WTC11 (cell line): ENCODE data around the gene SELENOF. TPM values are rescaled to one million over a fixed set of nuclear protein-coding genes. Genes with fewer than 3 reads are reported as not detected.

Experiments
- ATAC-seq: fragments of 200-7000 bp; cut with Tn5 transposase; 2 replicates; pipeline ENCODE4 v1.10.0; 2021; ENCODE audit warnings: mild to moderate bottlenecking, moderate library complexity
- CTCF ChIA-PET: fragments of 300-600 bp; sonication (Branson Sonifier 250); formaldehyde crosslinking; loops from one replicate; lab custom pipeline; 2021; ENCODE audit warnings: antibody characterized with exemption; lab: Charles Lee
- POLR2A ChIA-PET: fragments of 350-600 bp; sonication (Branson Sonifier 250); formaldehyde crosslinking; loops from one replicate; lab custom pipeline; 2021; ENCODE audit warnings: antibody characterized with exemption; lab: Charles Lee
- DNase-seq: peaks from one replicate; pipeline ENCODE4 v3.0.0; 2021; ENCODE audit warnings: low spot score
- H3K27ac Mint-ChIP-seq: 2 replicates; pipeline ENCODE4 v1.8.0; 2021; ENCODE audit warnings: mixed read lengths
- H3K27me3 Mint-ChIP-seq: 2 replicates; pipeline ENCODE4 v1.8.0; 2021; ENCODE audit warnings: low read depth, mild to moderate bottlenecking, moderate library complexity, mixed read lengths
- H3K36me3 Mint-ChIP-seq: 2 replicates; pipeline ENCODE4 v1.8.0; 2021; ENCODE audit warnings: mixed read lengths
- H3K4me1 Mint-ChIP-seq: 2 replicates; pipeline ENCODE4 v1.8.0; 2022; ENCODE audit warnings: mixed read lengths
- H3K4me3 Mint-ChIP-seq: 2 replicates; pipeline ENCODE4 v1.8.0; 2021; ENCODE audit warnings: mild to moderate bottlenecking, moderate library complexity, mixed read lengths
- H3K9me3 Mint-ChIP-seq: 2 replicates; pipeline ENCODE4 v1.8.0; 2021; ENCODE audit warnings: mixed read lengths
- ATF1 ChIP-seq: sonication (generic); formaldehyde crosslinking; IDR thresholded peaks from 2 replicates; pipeline ENCODE4 v1.8.1; 2023; ENCODE audit warnings: mild to moderate bottlenecking, moderate library complexity, missing genetic modification reagents
- ESRRA ChIP-seq: sonication (generic); formaldehyde crosslinking; IDR thresholded peaks from 2 replicates; pipeline ENCODE4 v1.8.1; 2022; ENCODE audit warnings: mild to moderate bottlenecking, missing genetic modification reagents, borderline replicate concordance
- ETV6 ChIP-seq: sonication (generic); formaldehyde crosslinking; IDR thresholded peaks from 2 replicates; pipeline ENCODE4 v1.8.1; 2022; ENCODE audit warnings: mild to moderate bottlenecking, missing genetic modification reagents
- FOXP1 ChIP-seq: sonication (generic); formaldehyde crosslinking; IDR thresholded peaks from 2 replicates; pipeline ENCODE4 v1.8.0; 2022; ENCODE audit warnings: missing genetic modification reagents, mild to moderate bottlenecking, moderate library complexity, borderline replicate concordance
- GABPB1 ChIP-seq: sonication (generic); formaldehyde crosslinking; IDR thresholded peaks from 2 replicates; pipeline ENCODE4 v1.8.1; 2023; ENCODE audit warnings: mild to moderate bottlenecking, missing genetic modification reagents
- IRF2 ChIP-seq: sonication (generic); formaldehyde crosslinking; IDR thresholded peaks from 2 replicates; pipeline ENCODE4 v1.8.0; 2022; ENCODE audit warnings: low read depth, missing genetic modification reagents, borderline replicate concordance
- KAT7 ChIP-seq: sonication (generic); formaldehyde crosslinking; IDR thresholded peaks from 2 replicates; pipeline ENCODE4 v1.8.1; 2023; ENCODE audit warnings: missing genetic modification reagents, mild to moderate bottlenecking, borderline replicate concordance
- PRRX2 ChIP-seq: fragments of 250-450 bp; sonication (Bioruptor Pico); IDR thresholded peaks from 2 replicates; pipeline ENCODE4 v1.8.0; 2021; ENCODE audit warnings: mild to moderate bottlenecking
- SOX15 ChIP-seq: fragments of 250-450 bp; sonication (Bioruptor Pico); IDR thresholded peaks from 2 replicates; pipeline ENCODE4 v1.9.0; 2021; ENCODE audit warnings: mild to moderate bottlenecking
- ZNF121 ChIP-seq: sonication (generic); formaldehyde crosslinking; IDR thresholded peaks from 2 replicates; pipeline ENCODE4 v1.8.0; 2023; ENCODE audit warnings: missing genetic modification reagents
- ZNF263 ChIP-seq: sonication (generic); formaldehyde crosslinking; IDR thresholded peaks from 2 replicates; pipeline ENCODE4 v1.8.1; 2022; ENCODE audit warnings: low read depth, mild to moderate bottlenecking, moderate library complexity, missing genetic modification reagents
- ZNF396 ChIP-seq: fragments of 250-450 bp; sonication (Bioruptor Pico); IDR thresholded peaks from 2 replicates; pipeline ENCODE4 v1.8.0; 2021; ENCODE audit warnings: mild to moderate bottlenecking, moderate library complexity, borderline replicate concordance
- total RNA-seq: library from RNA; stranded (reverse); gene quantifications from 3 replicates; pipeline ENCODE4 v1.2.3, GENCODE V29; 2021
- TF ChIP-seq, protein P1 (sequence below): fragments of 250-450 bp; sonication (Bioruptor Pico); IDR thresholded peaks from 2 replicates; pipeline ENCODE4 v1.9.0; 2021; ENCODE audit warnings: mild to moderate bottlenecking, borderline replicate concordance
- TF ChIP-seq, protein P2 (sequence below): sonication (generic); formaldehyde crosslinking; IDR thresholded peaks from 2 replicates; pipeline ENCODE4 v1.8.0; 2022; ENCODE audit warnings: mild to moderate bottlenecking, missing genetic modification reagents
- TF ChIP-seq, protein P3 (sequence below): sonication (generic); formaldehyde crosslinking; IDR thresholded peaks from 2 replicates; pipeline ENCODE4 v1.8.0; 2023; ENCODE audit warnings: missing genetic modification reagents
- TF ChIP-seq, protein P4 (sequence below): sonication (generic); formaldehyde crosslinking; IDR thresholded peaks from 2 replicates; pipeline ENCODE4 v1.8.1; 2023; ENCODE audit warnings: mild to moderate bottlenecking, missing genetic modification reagents, moderate library complexity
- TF ChIP-seq, protein P5 (sequence below): sonication (generic); formaldehyde crosslinking; IDR thresholded peaks from 2 replicates; pipeline ENCODE4 v1.8.0; 2022; ENCODE audit warnings: mild to moderate bottlenecking, missing genetic modification reagents
- TF ChIP-seq, protein P6 (sequence below): sonication (generic); formaldehyde crosslinking; IDR thresholded peaks from 2 replicates; pipeline ENCODE4 v1.8.1; 2022; ENCODE audit warnings: mild to moderate bottlenecking, missing genetic modification reagents, moderate library complexity, borderline replicate concordance
- TF ChIP-seq, protein P7 (sequence below): fragments of 250-450 bp; sonication (Bioruptor Pico); IDR thresholded peaks from 2 replicates; pipeline ENCODE4 v1.9.0; 2021; ENCODE audit warnings: mild to moderate bottlenecking

Gene SELENOF
- total RNA-seq, 1 experiment from 2014 or later: 156 TPM

DNA sequence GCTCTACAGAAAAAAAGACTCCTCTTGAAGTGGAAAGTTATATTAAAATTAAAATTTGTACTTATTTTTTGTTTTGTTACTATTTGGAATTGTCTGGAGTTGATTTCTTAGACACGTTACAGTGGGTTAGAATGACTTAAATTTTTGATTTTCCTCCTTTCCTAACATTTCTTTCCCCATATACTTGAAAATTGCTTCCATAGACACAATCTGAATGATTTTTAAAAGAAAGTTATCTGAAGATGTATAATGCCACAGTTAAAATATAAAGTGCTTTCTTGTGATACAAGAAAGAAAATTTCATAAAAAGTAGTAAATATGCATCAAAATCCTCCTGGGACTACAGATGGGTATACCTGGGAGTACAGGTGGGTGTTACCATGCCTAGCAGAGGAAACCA lies 2.8 kb upstream of the SELENOF start (continued):
- no peak for TF ChIP-seq ETV6 (CRISPR knock-in tag)

DNA sequence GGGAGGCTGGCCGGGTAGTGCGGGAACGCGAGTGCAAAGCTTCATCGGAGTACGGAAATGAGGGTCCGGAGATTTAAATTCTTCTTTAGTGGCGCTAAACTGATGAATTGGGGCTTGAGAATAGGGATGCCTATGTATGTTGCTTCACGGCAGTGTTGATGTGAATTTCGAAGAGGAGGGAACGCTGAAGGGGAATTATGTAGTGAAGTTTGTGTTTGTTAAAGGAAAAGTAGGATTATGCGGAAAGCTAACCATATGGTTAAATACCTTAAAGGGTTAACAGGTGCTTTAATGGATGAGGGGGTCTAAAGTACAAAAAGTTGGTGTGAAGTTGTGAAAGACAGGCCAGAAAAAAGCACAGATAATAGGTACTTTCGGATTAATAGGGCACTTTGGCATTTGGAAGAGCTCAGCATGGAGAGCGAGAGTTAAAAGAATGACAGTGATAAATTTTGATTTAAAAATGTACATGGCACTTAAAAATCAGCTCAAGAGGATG lies 1.9 kb upstream of the SELENOF start:
- ATAC-seq (no peak), DNase-seq (no peak)
- ChIA-PET CTCF (interaction anchor here (0.6 to 2.3 kb wide), 6 partner anchors 18 to 211 kb away, joined by 3 to 8 read pairs (median 6); partner anchors contain the start of gene SH3GLB1), POLR2A (interaction anchor here (0.5 to 2.9 kb wide), 6 partner anchors 18 to 212 kb away, joined by 3 to 30 read pairs (median 4); no protein-coding TSS in a partner anchor)
- H3K36me3 Mint-ChIP-seq: peaks cover 9% of the 10 kb centered on the region
- H3K9me3 Mint-ChIP-seq: peaks cover 2% of the 10 kb centered on the region
- H3K27me3 Mint-ChIP-seq: no peaks in the 10 kb centered on the region
- TF ChIP-seq, protein P1, sequence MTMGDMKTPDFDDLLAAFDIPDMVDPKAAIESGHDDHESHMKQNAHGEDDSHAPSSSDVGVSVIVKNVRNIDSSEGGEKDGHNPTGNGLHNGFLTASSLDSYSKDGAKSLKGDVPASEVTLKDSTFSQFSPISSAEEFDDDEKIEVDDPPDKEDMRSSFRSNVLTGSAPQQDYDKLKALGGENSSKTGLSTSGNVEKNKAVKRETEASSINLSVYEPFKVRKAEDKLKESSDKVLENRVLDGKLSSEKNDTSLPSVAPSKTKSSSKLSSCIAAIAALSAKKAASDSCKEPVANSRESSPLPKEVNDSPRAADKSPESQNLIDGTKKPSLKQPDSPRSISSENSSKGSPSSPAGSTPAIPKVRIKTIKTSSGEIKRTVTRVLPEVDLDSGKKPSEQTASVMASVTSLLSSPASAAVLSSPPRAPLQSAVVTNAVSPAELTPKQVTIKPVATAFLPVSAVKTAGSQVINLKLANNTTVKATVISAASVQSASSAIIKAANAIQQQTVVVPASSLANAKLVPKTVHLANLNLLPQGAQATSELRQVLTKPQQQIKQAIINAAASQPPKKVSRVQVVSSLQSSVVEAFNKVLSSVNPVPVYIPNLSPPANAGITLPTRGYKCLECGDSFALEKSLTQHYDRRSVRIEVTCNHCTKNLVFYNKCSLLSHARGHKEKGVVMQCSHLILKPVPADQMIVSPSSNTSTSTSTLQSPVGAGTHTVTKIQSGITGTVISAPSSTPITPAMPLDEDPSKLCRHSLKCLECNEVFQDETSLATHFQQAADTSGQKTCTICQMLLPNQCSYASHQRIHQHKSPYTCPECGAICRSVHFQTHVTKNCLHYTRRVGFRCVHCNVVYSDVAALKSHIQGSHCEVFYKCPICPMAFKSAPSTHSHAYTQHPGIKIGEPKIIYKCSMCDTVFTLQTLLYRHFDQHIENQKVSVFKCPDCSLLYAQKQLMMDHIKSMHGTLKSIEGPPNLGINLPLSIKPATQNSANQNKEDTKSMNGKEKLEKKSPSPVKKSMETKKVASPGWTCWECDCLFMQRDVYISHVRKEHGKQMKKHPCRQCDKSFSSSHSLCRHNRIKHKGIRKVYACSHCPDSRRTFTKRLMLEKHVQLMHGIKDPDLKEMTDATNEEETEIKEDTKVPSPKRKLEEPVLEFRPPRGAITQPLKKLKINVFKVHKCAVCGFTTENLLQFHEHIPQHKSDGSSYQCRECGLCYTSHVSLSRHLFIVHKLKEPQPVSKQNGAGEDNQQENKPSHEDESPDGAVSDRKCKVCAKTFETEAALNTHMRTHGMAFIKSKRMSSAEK (CRISPR knock-in tag): no peak
- 0 out of 2 replicates have a peak, but pooled peaks have one; percentile 0 for TF ChIP-seq KAT7 (CRISPR knock-in tag)
- TF ChIP-seq ZNF396 (CRISPR knock-in tag): no peak
- no peak for TF ChIP-seq IRF2
- no peak overlapping the region for H3K27ac Mint-ChIP-seq
- peaks cover 31% of the 10 kb centered on the region for H3K4me1 Mint-ChIP-seq
- no peak overlapping the region for H3K4me3 Mint-ChIP-seq

DNA sequence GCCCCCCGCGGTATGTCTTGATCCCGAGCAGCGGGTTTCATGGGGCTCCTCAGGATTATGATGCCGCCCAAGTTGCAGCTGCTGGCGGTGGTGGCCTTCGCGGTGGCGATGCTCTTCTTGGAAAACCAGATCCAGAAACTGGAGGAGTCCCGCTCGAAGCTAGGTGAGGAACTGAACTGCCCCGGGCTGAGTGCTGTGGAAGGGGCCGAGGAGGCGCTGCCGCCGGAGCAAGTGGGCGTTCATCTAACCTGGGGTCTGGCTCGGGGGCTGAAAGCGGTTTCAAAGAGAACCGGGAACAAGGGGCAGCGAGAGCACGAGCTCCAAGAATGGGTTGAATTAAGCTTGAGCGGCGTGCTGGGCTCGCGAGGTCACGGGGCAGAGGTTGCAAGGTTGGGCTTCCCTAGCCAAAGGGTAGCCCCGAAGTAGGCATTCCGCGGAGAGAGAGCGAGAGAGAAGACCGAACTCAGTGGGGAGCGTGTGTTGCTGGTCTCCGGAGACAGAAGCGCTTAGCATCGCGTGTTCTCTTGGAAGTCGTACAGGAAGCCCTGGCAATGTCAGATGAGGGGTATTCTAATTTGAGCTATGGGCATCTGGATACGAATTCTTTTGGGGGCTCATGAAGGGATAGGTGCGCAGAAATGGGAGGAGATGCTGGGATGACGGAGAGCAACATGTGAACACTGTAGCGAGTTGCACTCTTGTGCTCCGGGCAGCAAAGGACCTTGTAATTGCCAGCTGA lies 1.2 kb upstream of the SELENOF start:
- H3K9me3 Mint-ChIP-seq: no peaks in the 10 kb centered on the region
- ChIA-PET CTCF (interaction anchor here (0.6 to 2.3 kb wide), 7 partner anchors 18 to 210 kb away, joined by 3 to 10 read pairs (median 6); partner anchors contain the start of gene SH3GLB1), POLR2A (interaction anchor here (0.5 to 2.9 kb wide), 8 partner anchors 17 to 1175 kb away, joined by 3 to 30 read pairs (median 3); no protein-coding TSS in a partner anchor)
- ATAC-seq (peak; percentile 18), DNase-seq (peak; percentile 60)
- H3K27ac Mint-ChIP-seq: no peak overlapping the region
- H3K4me1 Mint-ChIP-seq: peaks cover 32% of the 10 kb centered on the region
- H3K27me3 Mint-ChIP-seq: no peaks in the 10 kb centered on the region
- no peak overlapping the region for H3K4me3 Mint-ChIP-seq
- H3K36me3 Mint-ChIP-seq: peaks cover 12% of the 10 kb centered on the region
- TF ChIP-seq FOXP1 (CRISPR knock-in tag) (no peak), GABPB1 (CRISPR knock-in tag) (no peak), ZNF263 (CRISPR knock-in tag) (peak; percentile 92), PRRX2 (CRISPR knock-in tag) (no peak), ESRRA (CRISPR knock-in tag) (0 out of 2 replicates have a peak, but pooled peaks have one; percentile 18), ZNF121 (CRISPR knock-in tag) (no peak), KAT7 (CRISPR knock-in tag) (0 out of 2 replicates have a peak, but pooled peaks have one; percentile 62), SOX15 (CRISPR knock-in tag) (no peak), ATF1 (no peak)
- TF ChIP-seq, protein P2, sequence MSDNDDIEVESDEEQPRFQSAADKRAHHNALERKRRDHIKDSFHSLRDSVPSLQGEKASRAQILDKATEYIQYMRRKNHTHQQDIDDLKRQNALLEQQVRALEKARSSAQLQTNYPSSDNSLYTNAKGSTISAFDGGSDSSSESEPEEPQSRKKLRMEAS: peak; percentile 66
- TF ChIP-seq, protein P3, sequence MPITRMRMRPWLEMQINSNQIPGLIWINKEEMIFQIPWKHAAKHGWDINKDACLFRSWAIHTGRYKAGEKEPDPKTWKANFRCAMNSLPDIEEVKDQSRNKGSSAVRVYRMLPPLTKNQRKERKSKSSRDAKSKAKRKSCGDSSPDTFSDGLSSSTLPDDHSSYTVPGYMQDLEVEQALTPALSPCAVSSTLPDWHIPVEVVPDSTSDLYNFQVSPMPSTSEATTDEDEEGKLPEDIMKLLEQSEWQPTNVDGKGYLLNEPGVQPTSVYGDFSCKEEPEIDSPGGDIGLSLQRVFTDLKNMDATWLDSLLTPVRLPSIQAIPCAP (CRISPR knock-in tag): no peak
- TF ChIP-seq, protein P4, sequence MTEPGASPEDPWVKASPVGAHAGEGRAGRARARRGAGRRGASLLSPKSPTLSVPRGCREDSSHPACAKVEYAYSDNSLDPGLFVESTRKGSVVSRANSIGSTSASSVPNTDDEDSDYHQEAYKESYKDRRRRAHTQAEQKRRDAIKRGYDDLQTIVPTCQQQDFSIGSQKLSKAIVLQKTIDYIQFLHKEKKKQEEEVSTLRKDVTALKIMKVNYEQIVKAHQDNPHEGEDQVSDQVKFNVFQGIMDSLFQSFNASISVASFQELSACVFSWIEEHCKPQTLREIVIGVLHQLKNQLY (CRISPR knock-in tag): no peak
- TF ChIP-seq, protein P5, sequence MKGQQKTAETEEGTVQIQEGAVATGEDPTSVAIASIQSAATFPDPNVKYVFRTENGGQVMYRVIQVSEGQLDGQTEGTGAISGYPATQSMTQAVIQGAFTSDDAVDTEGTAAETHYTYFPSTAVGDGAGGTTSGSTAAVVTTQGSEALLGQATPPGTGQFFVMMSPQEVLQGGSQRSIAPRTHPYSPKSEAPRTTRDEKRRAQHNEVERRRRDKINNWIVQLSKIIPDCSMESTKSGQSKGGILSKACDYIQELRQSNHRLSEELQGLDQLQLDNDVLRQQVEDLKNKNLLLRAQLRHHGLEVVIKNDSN (CRISPR knock-in tag): peak; percentile 37; the same call in 1 of the 2 replicates
- TF ChIP-seq, protein P6, sequence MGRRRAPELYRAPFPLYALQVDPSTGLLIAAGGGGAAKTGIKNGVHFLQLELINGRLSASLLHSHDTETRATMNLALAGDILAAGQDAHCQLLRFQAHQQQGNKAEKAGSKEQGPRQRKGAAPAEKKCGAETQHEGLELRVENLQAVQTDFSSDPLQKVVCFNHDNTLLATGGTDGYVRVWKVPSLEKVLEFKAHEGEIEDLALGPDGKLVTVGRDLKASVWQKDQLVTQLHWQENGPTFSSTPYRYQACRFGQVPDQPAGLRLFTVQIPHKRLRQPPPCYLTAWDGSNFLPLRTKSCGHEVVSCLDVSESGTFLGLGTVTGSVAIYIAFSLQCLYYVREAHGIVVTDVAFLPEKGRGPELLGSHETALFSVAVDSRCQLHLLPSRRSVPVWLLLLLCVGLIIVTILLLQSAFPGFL (CRISPR knock-in tag): peak; percentile 14; the same call in 1 of the 2 replicates
- TF ChIP-seq, protein P7, sequence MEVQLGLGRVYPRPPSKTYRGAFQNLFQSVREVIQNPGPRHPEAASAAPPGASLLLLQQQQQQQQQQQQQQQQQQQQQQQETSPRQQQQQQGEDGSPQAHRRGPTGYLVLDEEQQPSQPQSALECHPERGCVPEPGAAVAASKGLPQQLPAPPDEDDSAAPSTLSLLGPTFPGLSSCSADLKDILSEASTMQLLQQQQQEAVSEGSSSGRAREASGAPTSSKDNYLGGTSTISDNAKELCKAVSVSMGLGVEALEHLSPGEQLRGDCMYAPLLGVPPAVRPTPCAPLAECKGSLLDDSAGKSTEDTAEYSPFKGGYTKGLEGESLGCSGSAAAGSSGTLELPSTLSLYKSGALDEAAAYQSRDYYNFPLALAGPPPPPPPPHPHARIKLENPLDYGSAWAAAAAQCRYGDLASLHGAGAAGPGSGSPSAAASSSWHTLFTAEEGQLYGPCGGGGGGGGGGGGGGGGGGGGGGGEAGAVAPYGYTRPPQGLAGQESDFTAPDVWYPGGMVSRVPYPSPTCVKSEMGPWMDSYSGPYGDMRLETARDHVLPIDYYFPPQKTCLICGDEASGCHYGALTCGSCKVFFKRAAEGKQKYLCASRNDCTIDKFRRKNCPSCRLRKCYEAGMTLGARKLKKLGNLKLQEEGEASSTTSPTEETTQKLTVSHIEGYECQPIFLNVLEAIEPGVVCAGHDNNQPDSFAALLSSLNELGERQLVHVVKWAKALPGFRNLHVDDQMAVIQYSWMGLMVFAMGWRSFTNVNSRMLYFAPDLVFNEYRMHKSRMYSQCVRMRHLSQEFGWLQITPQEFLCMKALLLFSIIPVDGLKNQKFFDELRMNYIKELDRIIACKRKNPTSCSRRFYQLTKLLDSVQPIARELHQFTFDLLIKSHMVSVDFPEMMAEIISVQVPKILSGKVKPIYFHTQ: no peak
